ENCODE measurements around the gene TMEM161A. TPM values are rescaled to one million over a fixed set of nuclear protein-coding genes. Genes with fewer than 3 reads are reported as not detected.

Gene TMEM161A
- total and polyA plus RNA-seq, 9 of the 15 experiments (the other 6 are each of a cell fraction or from before 2014, with no cell fraction given) = 0.63 to 92.3 (median 38.9) TPM

- TF ChIP-seq REST (IDR thresholded peaks at IDR 0.05; ENCODE audit: borderline replicate concordance) (peak; percentile 72), REST (CRISPR knock-in tag; IDR thresholded peaks at IDR 0.05; ENCODE audit: low read depth) (no peak), TAF1 (IDR thresholded peaks at IDR 0.05; ENCODE audit: control insufficient read depth, extremely low read depth, insufficient read depth, low read length, severe bottlenecking) (no peak), TSC22D4 (tag; IDR thresholded peaks at IDR 0.05) (no peak), IFI16 (CRISPR knock-in tag; IDR thresholded peaks at IDR 0.05) (no peak), SPI1 (IDR thresholded peaks at IDR 0.05; ENCODE audit: borderline replicate concordance, low read depth, low read length) (no peak), PRMT5 (CRISPR knock-in tag; IDR thresholded peaks at IDR 0.05) (no peak), KLF6 (CRISPR knock-in tag; IDR thresholded peaks at IDR 0.05; ENCODE audit: borderline replicate concordance) (no peak), ATF1 (CRISPR knock-in tag; IDR thresholded peaks at IDR 0.05) (no peak), ATF1 (tag; IDR thresholded peaks at IDR 0.05) (no peak), CBX5 (IDR thresholded peaks at IDR 0.05; ENCODE audit: borderline replicate concordance, low read depth) (no peak), GABPB1 (CRISPR knock-in tag; IDR thresholded peaks at IDR 0.05) (no peak), RAD51 (IDR thresholded peaks at IDR 0.05; ENCODE audit: borderline replicate concordance, low read depth) (no peak), EGR1 (conservative IDR thresholded peaks at IDR 0.05) (no peak), E2F6 (IDR thresholded peaks at IDR 0.05; ENCODE audit: borderline replicate concordance in 1 of 2, extremely low read depth in 1 of 2, insufficient read depth in 1 of 2, insufficient read length in 1 of 2, low read depth in 1 of 2, low read length in 1 of 2, poor library complexity in 1 of 2, severe bottlenecking in 1 of 2) (no peak), ETS1 (conservative IDR thresholded peaks at IDR 0.05; ENCODE audit: control insufficient read depth, low read depth, low read length) (0 out of 2 replicates have a peak, but pooled peaks have one; percentile 29), HMG20B (CRISPR knock-in tag; IDR thresholded peaks at IDR 0.05) (no peak), ZNF24 (IDR thresholded peaks at IDR 0.05) (no peak), ARHGAP35 (IDR thresholded peaks at IDR 0.05; ENCODE audit: partially characterized antibody) (no peak), TCFL5 (CRISPR knock-in tag; conservative IDR thresholded peaks at IDR 0.05) (no peak)
Measured at GRCh38 chr19:19113040-19113626, 25.1 kb downstream of the TMEM161A start (continued).
